Stimulated activated CD4-positive, alpha-beta T cell treated with anti-CD3 and anti-CD28 coated beads, Interleukin-15, amount 100 ng/mL, for 48 hours (primary cell): ENCODE results near the gene CEP126.

Experiments used
- DNase-seq, 2 donors: peaks; one replicate each; pipeline ENCODE4 v3.0.0-alpha.2; 2020; ENCODE audit warnings: low read depth in 2 of 2

Gene CEP126

DNA sequence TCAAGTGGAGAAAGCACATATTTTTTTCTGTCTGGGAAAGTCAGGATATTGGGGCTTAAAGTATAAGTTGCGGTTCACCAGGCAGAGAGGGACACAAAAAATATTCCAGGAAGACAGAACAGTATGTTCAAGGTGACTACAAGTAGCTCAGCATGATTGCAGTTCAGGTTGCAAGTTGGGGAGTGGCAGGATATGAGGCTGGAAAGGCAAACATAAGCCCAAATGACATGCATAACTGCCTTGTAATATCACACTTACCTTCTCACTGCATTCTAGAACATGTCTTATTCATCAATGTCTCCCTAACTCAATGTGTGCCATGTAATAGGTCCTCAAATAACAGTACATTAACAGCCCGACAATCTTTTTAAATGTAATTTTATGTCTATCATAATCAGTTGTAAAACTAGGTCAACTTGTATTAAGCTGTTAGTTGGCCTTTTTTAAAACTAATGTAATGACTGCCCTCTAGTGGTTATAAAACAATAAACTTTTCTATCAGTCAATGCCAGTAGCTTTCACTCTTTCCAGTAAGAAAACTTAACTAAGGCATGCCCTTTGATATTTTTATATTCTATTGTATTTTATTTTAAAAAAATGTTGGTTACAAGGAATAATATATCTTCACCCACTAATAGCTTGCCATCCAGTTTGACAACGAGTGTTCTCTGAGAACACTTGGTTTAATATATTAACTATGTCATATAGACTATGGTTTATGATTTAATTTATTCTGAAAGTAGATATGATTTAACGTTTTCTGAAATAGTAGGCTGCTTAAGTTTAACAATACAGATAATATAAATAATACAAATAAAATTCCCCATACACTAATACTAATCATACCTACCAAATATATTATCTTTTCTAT lies 93.0 kb downstream of the CEP126 start:
- no peak for DNase-seq

DNA sequence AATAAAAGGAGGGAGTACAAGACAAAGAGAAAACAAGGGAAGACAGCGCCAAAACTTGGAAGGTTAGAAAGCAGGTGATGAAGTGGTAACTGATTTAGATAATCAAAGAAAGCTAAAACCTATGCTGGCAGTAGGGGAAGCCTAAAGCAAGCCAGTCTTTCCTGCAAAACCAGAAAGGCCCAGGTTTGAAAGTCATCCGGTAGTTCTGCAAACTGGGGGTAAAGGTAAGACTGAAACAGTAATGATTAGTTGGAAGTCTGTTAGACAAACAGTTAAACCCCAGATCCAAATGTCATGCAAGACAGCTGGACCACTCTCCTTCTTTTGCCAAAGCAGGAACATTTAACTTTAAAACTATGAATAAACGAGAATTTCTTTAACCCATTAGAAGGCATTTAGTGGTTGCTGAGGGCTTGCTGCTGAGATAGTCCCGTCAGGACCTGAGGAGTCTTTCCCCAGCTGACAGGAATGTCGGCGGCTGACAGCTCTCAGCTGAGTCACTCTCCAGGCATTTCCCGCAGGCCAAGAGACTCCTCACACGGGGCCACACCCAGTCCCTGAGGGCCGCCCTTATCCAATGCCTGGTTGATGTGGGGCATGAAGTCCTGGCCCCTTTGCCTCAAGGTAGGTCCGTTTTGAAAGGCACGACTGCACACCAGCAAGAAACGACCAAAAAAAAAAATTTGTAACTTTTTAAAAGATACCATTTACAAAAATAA lies 96.1 kb downstream of the CEP126 start:
- no peak for DNase-seq

DNA sequence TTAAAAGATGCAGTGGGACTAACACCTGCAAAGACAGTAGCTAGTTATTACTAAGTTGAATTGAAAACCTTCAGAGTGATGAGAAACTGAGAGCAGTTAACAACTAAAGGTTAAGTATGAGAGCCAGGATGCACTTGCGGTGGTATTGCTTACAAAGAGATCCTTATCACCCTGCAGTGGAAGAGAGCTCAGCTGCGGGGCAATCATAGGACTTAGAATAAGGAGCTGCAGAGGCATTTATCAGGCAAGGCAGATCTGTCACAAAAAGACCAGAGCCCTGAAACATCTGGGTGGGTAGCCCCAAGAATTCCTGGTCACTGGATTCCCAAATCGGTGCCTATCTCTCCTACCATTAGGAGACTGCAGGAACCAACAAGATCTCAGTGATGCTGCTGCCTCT lies 98.1 kb downstream of the CEP126 start:
- no peak for DNase-seq

DNA sequence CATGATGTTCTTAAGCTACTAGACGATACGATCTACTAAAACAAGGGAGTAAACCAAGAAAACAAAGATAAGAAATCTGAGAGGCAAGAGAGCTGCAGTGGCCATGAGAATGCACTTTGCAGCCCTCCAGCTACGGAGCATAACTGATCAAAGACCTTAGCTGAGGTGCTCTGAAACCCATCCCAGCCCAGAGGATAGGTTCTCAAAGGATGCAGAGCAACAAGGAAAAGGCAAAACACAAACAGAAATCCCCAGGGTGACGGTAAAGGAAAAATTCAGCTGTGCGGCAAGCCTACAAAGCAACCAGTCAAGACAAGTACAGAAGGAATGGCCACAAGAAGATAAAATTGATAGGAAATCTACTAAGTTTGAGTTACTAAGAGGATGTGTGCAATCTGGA lies 99.9 kb downstream of the CEP126 start:
- no peak for DNase-seq

DNA sequence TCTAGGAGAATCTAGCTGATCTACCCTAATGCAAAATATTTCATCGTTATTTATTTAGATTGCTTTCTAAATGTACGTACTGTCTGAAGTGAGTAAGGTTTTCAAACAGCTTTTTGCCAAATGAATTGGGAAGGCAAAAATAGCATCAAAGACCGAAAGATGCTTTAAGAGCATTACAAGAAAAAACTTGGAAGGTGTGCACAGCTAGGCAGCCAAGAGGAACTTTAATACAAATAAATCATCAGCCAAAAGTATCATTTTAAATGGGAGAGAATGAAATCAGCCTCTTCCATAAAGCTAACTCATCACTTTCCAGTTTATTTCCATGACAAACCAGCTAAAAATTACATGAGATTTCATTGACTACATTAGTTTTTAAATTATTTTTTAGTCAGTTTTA lies 102.2 kb downstream of the CEP126 start:
- no peak for DNase-seq

DNA sequence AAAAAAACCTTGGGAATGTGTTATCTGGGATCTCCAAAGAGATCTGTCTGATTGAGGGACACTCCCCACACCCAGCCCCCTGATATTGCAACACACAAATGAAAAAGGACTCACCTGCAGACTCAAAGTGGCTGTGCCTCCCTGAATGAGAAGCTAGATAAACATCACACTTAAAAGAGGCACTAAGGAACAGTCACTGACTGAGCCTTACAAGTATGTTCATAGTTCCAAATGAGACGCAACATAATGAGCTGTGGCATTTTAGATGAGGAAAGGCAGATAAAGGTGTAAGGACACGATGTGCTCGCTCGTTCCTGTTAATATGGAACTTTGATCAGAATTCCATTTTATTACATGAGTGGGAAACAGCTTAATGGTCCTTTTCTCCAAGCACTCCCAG lies 111.4 kb downstream of the CEP126 start:
- DNase-seq = no peak

DNA sequence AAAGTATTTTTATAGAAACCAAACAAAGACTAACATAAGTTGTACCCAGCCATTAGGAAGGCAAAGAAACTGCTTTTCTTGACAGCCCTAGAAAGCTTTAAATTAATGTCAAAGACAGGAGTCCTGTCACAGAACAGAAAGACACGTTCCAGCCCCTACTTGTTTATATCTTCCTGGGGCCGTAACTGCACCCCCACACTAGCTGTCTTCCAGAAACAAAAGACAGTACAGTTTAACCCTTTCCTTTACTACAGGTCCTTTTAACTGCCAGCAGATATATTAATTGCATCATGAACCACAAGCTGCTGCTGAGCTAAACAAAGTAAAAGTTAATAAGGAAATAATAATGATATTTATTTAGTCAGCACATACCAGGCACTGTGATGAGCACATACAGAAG lies 112.1 kb downstream of the CEP126 start:
- no peak for DNase-seq

DNA sequence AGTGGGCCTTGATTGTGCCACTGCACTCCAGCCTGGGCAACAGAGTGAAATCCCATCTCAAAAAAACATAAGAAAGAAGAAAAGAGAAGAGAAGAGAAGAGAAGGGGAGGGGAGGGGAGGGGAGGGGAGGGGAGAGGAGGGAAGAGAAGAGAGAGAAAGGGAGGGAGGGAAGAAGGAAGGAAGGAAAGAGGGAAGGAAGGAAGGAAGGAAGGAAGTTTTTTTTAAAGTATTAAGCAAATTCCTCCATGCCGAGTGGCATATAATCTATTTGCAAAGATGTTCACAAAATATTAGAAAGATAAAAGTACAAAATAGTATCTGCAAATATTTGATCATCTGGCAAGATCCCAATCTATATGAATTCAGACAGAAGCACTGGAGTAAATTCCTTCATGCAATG lies 121.9 kb downstream of the CEP126 start:
- DNase-seq = no peak

DNA sequence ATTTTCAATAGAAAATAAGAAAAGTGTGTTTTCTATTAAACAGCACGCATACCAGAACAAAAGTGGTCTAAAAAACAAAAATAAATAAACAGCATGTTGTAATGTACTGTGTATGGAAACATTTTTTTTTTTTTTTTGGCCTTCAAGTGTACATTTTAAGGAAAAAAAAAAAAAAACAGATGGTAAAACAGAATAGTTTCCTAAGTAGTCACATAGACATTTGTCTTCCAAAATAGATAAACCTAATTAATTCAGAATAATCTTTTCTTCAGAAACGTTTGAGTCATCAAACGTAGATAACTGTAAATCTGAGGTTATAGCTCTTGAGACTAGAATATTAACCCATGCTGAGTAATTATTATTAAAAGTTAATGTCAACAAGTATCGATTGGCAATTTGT lies 132.0 kb downstream of the CEP126 start:
- DNase-seq = no peak

DNA sequence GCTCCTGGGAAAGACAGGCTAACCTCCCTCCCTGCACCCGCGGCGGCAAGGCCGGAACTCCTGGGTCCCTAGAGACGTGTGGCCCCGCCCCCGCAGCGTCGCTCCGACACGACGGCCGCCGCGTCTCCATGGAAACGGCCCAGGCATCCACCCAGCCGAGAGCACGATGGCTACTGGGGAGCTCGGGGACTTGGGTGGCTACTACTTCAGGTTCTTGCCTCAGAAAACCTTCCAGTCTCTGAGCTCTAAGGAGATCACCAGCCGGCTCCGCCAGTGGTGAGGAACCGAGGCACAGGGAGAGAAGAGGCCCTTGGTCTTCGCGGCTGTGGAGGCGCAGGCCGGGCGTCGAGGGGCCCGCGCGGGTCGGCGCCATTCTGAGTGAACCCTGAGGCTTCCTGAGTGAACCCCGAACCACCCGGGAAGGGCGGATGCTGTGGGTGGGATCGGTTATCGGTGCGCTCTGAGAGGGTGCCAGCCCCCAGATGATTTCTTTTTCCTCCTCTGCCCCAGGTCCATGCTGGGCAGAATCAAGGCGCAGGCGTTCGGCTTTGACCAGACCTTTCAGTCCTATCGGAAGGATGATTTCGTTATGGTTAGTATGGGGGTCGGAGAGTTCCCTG lies 132.6 kb downstream of the CEP126 start, which contains the start of gene CFAP300:
Gene CFAP300, plus strand, starts transcription at position 133 of the 620 bp plus-strand sequence. Its CDS starts 34 bp downstream, at position 167.
- peak; percentile 22 to 46 for DNase-seq
